Epithelial cell of prostate (primary cell): ENCODE results near the gene LRRC8D.
A peak's percentile ranks its signal among the peaks of the same experiment; 100 is the strongest.

Experiments
- DNase-seq: peaks from one replicate; pipeline ENCODE4 v3.0.0-alpha.2; 2011; ENCODE audit warnings: low read depth, low spot score
- H3K27ac ChIP-seq: fragments of 450-650 bp; 2 replicates; pipeline ENCODE4 v1.5.1; 2017; ENCODE audit warnings: mild to moderate bottlenecking

Gene LRRC8D

GRCh38 chr1:89888480-89889322 lies 67.9 kb downstream of the LRRC8D start:
- DNase-seq: no peak
- peak overlapping the region; percentile 53 for H3K27ac ChIP-seq

GRCh38 chr1:89889323-89889615 lies 68.4 kb downstream of the LRRC8D start:
- H3K27ac ChIP-seq: peak overlapping the region; percentile 53
- no peak for DNase-seq

GRCh38 chr1:89890085-89890752 lies 69.4 kb downstream of the LRRC8D start:
- peak; percentile 97 for DNase-seq
- H3K27ac ChIP-seq: peak overlapping the region; percentile 53

GRCh38 chr1:89892816-89893215 lies 72.0 kb downstream of the LRRC8D start:
- DNase-seq: no peak
- no peak overlapping the region for H3K27ac ChIP-seq

- no peak overlapping the region for H3K27ac ChIP-seq
- no peak for DNase-seq
Measured at GRCh38 chr1:89894210-89895201, 73.7 kb downstream of the LRRC8D start.

- DNase-seq: no peak
- no peak overlapping the region for H3K27ac ChIP-seq
Measured at GRCh38 chr1:89896105-89896942, 75.5 kb downstream of the LRRC8D start.

- no peak for DNase-seq
- H3K27ac ChIP-seq: no peak overlapping the region
Measured at GRCh38 chr1:89897347-89898133, 76.7 kb downstream of the LRRC8D start.

GRCh38 chr1:89898150-89898549 lies 77.3 kb downstream of the LRRC8D start:
- DNase-seq: no peak
- H3K27ac ChIP-seq: no peak overlapping the region

- no peak overlapping the region for H3K27ac ChIP-seq
Measured at GRCh38 chr1:89898695-89899470, 78.1 kb downstream of the LRRC8D start.

GRCh38 chr1:89900323-89900722 lies 79.5 kb downstream of the LRRC8D start:
- H3K27ac ChIP-seq: no peak overlapping the region
- DNase-seq: no peak

More at GRCh38 chr1:89898695-89899470, 78.1 kb downstream of the LRRC8D start:
- DNase-seq: no peak

GRCh38 chr1:89900791-89901708 lies 80.2 kb downstream of the LRRC8D start:
- DNase-seq: no peak
- no peak overlapping the region for H3K27ac ChIP-seq

- no peak for DNase-seq
- H3K27ac ChIP-seq: no peak overlapping the region
Measured at GRCh38 chr1:89901957-89902669, 81.3 kb downstream of the LRRC8D start.

- no peak for DNase-seq
- no peak overlapping the region for H3K27ac ChIP-seq
Measured at GRCh38 chr1:89903550-89903949, 82.7 kb downstream of the LRRC8D start.

- H3K27ac ChIP-seq: no peak overlapping the region
- no peak for DNase-seq
Measured at GRCh38 chr1:89904219-89904980, 83.6 kb downstream of the LRRC8D start.

- no peak for DNase-seq
- no peak overlapping the region for H3K27ac ChIP-seq
Measured at GRCh38 chr1:89905395-89906058, 84.7 kb downstream of the LRRC8D start.
